GM18873 (cell line): ENCODE measurements around the gene MRPS7.

Experiments
- ATAC-seq: cut with Tn5 transposase; IDR thresholded peaks from one replicate; pipeline ENCODE4 v1.9.1; 2021; ENCODE audit warnings: mild to moderate bottlenecking, moderate library complexity, moderate number of reproducible peaks; ENCODE audit not compliant: unreplicated experiment, low FRiP score

The MRPS7 gene

GRCh38 chr17:75261336-75262111, at the start of gene MRPS7, which contains the start of gene GGA3:
Gene MRPS7, plus strand, starts transcription at chr17:75261879. Its CDS starts 22 bp downstream, at chr17:75261901.
Gene GGA3, minus strand, starts transcription at chr17:75261606. Its CDS starts 19 bp downstream, at chr17:75261587.
- peak; percentile 79 for ATAC-seq

GRCh38 chr17:75218131-75218530, 43.5 kb upstream of the MRPS7 start:
- ATAC-seq = no peak

GRCh38 chr17:75219815-75220214, 41.9 kb upstream of the MRPS7 start:
- no peak for ATAC-seq

- ATAC-seq = no peak
Measured at GRCh38 chr17:75225016-75225415, 36.7 kb upstream of the MRPS7 start.

GRCh38 chr17:75227729-75228128, 34.0 kb upstream of the MRPS7 start:
- ATAC-seq = no peak

- ATAC-seq = no peak
Measured at GRCh38 chr17:75228305-75228704, 33.4 kb upstream of the MRPS7 start.

- ATAC-seq = no peak
Measured at GRCh38 chr17:75228847-75229246, 32.8 kb upstream of the MRPS7 start.

- no peak for ATAC-seq
Measured at GRCh38 chr17:75231071-75231470, 30.6 kb upstream of the MRPS7 start.

GRCh38 chr17:75231741-75232464, 29.8 kb upstream of the MRPS7 start:
- ATAC-seq = no peak

- no peak for ATAC-seq
Measured at GRCh38 chr17:75232786-75233185, 28.9 kb upstream of the MRPS7 start.

GRCh38 chr17:75237100-75238014, 24.3 kb upstream of the MRPS7 start:
- ATAC-seq = no peak

- no peak for ATAC-seq
Measured at GRCh38 chr17:75238020-75238580, 23.6 kb upstream of the MRPS7 start.

- ATAC-seq = no peak
Measured at GRCh38 chr17:75238684-75239191, 22.9 kb upstream of the MRPS7 start.

- ATAC-seq = no peak
Measured at GRCh38 chr17:75239214-75239613, 22.5 kb upstream of the MRPS7 start.

GRCh38 chr17:75239778-75240393, 21.8 kb upstream of the MRPS7 start:
- ATAC-seq = no peak

- no peak for ATAC-seq
Measured at GRCh38 chr17:75240394-75241142, 21.1 kb upstream of the MRPS7 start.

GRCh38 chr17:75241143-75241430, 20.6 kb upstream of the MRPS7 start:
- no peak for ATAC-seq

- no peak for ATAC-seq
Measured at GRCh38 chr17:75241502-75241901, 20.2 kb upstream of the MRPS7 start.

- no peak for ATAC-seq
Measured at GRCh38 chr17:75241996-75242460, 19.7 kb upstream of the MRPS7 start.
